Suprapubic skin (tissue), 3 donors: ENCODE data around the gene ZNF496.

Source experiments
- CTCF ChIP-seq, 2 donors: fragments of 200-600 bp in 1 of 2; fragments of 450-650 bp in 1 of 2; sonication (generic) in 1 of 2; IDR thresholded peaks; one replicate each; pipeline ENCODE4 v1.5.1; 2016 to 2019; ENCODE audit warnings: antibody characterized with exemption in 2 of 2, mild to moderate bottlenecking in 1 of 2, moderate library complexity in 1 of 2
- EP300 ChIP-seq: sonication (generic); formaldehyde crosslinking; IDR thresholded peaks from one replicate; pipeline ENCODE4 v1.6.1; 2017; ENCODE audit warnings: antibody characterized with exemption
- POLR2A ChIP-seq, 2 donors: fragments of 450-650 bp; IDR thresholded peaks; one replicate each; pipeline ENCODE4 v1.6.1; 2017; ENCODE audit warnings: antibody characterized with exemption in 2 of 2, mild to moderate bottlenecking in 2 of 2, moderate library complexity in 2 of 2

GRCh38 chr1:247326411-247327130 lies 5.1 kb downstream of the ZNF496 start:
- TF ChIP-seq EP300 (no peak), POLR2A (IDR thresholded peaks at IDR 0.05) (no peak), CTCF (IDR thresholded peaks at IDR 0.05) (no peak)
